Stimulated activated CD8-positive, alpha-beta memory T cell treated with anti-CD3 and anti-CD28 coated beads, Interleukin-4, amount 100 ng/mL, for 4 hours (primary cell): ENCODE results near the gene KCNIP4.

Experiments
- DNase-seq, 2 donors: peaks; one replicate each; pipeline ENCODE4 v3.0.0-alpha.2; 2020; ENCODE audit warnings: low read depth in 2 of 2, low spot score in 1 of 2

Gene KCNIP4

GRCh38 chr4:21765810-21766407, 182.7 kb downstream of the KCNIP4 start:
- DNase-seq = no peak

DNA sequence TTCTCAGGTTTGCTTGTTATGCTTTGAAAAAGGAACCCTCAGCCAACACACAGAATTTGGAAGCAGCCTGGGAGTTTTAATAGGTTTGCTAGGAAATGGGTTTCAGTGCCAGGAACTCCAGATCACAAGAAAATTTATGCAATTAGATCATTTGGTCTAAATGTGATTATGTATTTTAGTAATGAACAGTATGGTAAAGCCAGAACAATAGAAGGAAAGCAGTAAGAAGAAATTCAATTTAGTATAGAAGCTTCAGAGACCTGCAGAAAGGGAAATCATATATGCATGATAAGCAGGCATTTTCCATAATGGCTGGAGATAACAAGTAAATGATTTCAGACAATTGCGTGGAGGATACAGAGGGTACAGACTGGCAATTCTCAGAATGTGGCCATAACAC, 184.7 kb downstream of the KCNIP4 start:
- DNase-seq = no peak

DNA sequence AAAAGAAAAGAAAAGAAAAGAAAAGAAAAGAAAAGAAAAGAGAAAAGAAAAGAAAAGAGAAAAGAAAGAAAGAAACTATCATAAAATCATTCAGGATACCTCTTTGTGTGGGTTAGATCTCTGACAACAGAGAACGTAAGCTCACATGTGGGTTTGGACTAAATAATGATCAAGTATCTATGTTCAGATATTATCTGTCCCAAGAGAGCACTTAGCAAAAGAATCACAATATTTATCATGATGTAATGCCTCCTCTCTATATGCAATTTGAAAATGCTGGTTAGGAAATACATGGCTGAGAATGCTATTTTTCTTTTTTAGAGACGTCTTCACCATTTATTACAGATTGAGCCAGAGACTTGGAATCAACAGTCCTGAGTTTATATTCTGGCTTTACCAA, 191.3 kb downstream of the KCNIP4 start:
- DNase-seq = no peak

DNA sequence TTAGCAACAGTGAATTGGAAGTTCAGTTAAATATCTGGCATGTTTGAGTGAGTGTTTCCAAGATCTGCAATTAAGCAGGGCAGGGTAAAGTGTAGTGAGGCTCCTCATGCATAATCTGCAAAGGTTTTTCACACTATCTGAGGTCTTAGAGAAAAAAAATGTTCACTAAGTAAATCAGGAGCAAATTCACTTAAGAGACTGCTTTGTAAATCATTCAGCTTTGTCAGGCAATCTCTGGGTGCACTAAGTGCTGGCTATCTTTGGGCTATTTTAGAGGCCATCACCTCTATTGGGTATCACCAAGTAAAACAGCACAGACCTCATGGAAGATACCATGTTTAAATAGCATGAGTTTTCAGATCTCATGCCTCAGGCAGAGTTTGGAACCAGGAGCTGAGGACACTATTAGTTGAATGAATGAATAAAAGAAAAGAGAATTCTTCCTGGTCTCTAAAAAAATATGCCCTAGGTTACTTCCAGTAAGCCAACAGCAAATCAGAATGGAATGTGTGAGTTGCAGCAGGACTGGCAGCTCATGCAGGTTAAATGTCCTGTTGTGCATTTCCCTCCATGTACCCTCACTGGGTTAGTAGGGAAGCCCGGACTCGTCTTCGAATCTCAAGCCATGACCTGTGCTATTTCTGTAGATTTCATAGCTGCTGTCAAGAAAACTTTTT, 195.3 kb downstream of the KCNIP4 start:
- DNase-seq = no peak

GRCh38 chr4:21752616-21753015, 196.0 kb downstream of the KCNIP4 start:
- DNase-seq = no peak

DNA sequence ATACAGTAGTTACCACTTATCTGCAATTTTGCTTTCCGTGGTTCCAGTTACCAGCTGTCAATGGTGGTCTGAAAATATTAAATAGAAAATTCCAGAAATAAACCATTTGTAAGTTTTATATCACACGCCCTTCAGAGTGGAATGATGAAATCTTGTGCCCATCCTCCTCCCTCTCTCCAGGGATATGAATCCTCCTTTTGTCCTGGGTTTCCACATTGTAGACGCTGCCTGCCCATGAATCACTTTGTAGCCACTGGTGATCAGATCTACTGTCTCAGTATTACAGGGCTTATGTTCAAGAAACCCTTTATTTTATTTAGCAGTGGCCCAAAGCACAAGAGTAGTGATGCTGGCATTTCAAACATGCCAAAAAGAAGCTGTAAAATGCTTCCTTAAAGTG, 198.6 kb downstream of the KCNIP4 start:
- no peak for DNase-seq

- no peak for DNase-seq
These were observed 199.2 kb downstream of the KCNIP4 start for GRCh38 chr4:21749412-21749811.

- DNase-seq = no peak
These were observed 204.5 kb downstream of the KCNIP4 start for GRCh38 chr4:21744046-21744445.

GRCh38 chr4:21742326-21742725, 206.2 kb downstream of the KCNIP4 start:
- no peak for DNase-seq

DNA sequence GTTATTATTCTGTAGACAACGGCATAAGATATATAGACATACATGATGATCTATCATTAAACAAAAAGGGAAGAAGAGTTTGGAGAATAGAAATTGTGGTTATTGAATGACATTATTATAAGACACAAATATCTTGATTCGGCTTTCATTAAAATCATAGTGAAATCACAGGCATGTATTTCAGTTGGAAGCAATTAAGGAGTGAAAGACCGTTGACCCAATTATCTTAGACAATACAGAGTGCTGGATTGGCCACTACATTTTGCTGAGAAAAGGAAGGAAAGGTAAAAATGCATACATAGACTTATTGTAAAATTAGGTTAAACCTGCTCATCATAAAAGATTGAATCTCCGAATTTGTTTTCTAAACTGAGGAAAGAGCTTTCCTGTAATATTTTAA, 209.8 kb downstream of the KCNIP4 start:
- DNase-seq = no peak

DNA sequence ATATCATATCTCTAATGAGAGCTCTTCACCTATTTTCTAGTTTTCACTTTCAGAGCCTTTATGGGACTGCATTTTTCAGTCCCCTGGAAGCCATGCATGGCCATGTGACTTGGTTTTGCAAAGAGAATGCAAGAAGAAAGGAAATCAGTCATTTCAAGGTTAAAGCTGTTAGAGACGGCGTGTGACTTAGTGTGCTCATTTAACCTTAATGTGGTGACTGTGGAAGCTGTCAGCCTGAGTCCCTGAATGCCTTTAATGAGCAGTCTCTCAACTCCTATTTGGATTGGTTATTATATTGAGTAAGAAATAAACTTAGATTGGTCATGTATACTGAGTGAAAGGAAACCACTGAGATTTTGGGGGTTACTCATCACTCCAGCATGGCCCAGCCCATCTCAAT, 212.7 kb downstream of the KCNIP4 start:
- DNase-seq = no peak

DNA sequence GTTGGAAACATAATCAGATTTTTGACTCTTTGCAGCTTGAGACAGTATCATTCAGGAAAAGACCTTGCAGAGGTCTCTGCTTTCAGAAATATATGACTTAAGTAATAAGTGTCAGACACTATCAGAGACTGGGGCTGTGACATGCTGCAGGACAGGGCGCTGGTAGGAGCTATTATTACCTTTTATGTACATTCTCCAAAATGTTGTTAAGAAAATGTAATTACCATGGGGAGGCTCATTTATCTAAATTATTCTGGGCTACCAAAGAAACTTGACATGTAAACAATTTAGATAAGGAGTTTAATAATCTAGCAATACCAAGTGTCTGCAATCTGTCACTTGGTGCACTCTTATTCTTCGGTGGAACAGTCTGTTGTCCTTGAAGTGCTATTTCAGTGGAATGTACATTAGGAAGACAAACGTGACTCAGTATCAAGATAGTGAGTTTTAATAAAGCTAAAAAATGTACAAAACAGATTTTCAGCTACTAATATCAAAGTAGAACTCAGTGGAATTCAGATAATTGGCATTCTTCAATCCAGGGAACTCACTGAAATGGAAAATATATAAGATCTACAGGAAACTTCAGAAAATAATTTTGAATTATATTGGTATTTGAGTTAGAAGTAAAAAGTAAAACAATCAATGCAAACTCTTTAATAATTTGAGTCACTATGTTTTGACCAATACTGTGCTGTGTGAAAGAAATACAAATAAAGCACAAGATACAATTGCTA, 214.5 kb downstream of the KCNIP4 start:
- no peak for DNase-seq

DNA sequence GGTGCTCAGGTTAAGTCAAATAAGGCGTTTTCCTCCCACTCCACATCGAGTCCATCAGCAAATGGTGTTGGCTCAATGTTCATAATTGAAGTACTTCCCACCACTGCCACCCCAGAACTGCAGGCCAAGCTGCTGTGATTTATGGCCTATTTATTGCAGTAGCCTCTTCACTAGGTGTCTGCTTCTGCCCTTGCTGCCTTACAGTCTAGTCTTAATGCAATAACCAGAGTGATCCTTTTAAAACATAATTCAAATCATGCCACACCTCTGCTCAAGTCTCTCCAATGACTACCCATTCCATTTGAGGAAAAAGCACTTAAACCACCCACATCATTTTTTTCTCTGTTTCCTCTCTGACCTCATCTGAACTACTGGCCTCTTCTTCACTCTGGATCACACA, 220.3 kb downstream of the KCNIP4 start:
- no peak for DNase-seq

- no peak for DNase-seq
These were observed 222.2 kb downstream of the KCNIP4 start for GRCh38 chr4:21726255-21726815.

DNA sequence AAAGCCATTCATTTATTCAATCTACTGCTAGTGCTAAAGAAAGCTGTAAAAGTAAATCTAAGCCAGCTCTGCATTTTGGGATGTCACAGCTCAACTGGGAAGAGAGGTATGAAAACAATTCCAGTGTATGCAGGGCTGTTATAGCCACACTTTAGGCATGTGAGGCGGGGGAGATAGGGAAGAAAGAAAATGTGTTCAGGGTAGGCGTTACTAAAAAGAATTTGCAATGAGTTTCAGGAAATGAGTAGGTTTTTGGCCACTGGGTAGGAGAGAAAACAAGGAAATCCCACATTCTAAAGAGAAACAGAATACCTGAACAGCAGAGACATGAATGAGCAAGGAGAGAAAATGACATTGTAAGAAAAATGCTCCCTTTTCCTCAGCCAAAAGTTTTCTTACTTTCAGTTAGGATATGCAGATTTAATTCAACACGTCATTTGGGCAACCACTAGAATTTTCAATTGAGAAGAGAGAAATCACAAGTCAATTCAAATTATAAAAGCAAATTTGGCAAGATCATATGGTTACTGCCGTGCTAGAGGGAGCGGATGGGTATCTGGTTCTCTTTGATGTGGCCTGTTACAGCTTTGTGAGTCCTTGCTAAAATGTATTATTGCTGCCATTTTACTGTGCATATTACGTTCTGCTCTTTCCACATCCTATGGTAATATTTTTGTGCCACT, 226.3 kb downstream of the KCNIP4 start:
- DNase-seq = no peak

DNA sequence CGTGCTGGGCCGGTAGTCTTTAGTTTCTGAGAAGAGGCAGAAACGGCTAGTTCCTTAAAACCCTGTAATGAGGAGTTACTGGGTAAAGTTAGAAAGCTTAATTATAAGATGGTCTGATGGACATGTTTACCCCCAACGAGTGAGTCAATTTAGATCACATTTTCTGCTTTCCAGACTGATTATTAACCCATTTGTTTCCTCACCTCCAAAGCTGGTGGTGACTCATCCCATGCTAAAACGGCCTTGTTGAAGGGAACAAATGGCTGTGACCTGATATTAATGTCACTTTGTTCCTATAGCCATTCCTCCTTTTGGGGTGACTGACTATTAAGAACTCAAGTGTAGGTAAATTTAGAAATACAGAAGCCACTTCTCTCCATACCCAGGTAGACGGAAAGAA, 232.0 kb downstream of the KCNIP4 start:
- no peak for DNase-seq

DNA sequence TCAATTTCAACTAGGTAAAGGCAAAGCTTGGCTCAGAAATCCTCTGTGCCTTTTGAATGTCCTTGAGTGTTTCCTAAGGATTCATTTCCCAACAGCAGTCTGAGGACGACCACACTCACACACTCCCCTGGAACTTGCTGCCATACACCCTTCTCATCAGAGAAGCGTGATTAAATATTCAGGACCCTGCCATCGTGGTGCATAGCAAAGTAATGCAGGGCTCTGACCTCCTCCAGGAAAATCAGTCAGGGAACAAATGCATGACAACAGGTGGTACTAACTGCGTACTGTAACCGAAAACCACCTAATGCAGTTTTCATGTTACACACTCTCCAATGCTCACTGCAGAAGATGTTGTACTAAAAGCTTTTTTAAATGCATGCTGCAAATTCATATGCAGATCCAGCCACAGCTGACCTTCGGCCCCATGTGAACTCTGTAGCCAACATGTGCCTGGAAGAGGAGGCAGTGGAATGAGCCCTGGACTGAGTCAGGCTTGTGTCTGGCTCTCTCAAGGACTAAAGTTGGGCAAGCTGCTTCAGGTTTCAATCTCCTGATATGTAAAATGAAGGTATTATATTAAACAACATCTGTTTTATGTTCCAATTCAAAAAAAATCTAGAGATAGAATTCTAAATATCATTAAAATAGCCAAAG, 238.3 kb downstream of the KCNIP4 start:
- DNase-seq = no peak

DNA sequence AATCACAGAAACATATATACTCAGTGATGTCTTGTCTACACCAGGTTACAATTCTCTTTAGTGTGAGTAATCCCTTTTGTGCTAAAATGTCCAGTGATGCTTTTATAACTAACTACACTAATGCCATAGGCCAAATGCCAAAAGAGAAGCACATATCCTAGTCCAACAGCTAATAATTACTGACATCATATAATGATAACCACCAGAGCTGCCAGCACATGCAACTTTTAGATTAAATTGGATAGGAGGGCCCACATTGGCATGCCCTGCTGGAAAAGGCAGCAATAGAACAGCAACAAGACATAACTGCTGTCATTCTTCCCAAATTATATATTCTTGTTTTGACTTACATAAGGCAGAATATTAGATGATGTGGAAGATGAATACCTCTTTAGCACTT, 238.8 kb downstream of the KCNIP4 start:
- DNase-seq = no peak

DNA sequence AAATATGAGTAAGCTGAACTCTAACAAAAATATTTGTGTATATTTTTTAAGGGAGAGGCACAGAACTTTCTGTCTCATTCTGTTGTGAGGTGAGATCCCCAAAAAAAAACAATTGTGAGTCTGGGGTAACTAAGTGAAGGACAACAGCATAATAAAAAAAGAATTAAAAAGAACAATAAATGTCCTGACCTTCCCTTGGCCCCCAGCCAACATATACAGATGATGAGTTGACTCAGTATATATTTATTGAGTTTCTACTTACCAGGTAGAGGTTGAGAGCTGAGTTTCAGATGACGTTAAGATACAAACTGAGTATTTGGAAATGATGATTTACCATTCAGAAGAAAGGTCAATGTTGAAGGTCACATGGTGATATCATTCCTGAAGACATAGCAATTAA, 239.5 kb downstream of the KCNIP4 start:
- no peak for DNase-seq

- DNase-seq = no peak
These were observed 249.1 kb downstream of the KCNIP4 start for GRCh38 chr4:21699446-21699845.

DNA sequence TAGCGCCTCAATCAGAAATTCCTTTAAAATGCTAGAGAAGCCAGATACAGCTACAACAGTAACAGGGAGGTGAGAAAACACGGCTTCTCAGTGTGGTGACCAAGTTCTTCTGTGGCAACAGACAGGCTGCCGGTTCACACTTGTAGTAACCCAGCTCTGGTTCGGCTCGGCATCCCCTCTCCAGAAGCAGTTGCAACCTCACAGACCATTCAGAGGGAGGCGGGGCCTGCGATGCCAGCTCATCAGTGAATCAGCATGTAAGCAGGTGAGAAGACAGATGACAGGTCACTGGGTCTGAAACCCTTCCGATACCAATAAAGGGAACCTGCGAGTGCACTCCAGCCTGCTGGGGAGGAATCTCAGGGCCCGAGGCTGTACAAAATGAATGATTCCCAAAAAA, 251.0 kb downstream of the KCNIP4 start:
- DNase-seq = no peak
